ENCODE results near the gene SCUBE3.

- no peak for TF ChIP-seq POLR2A (IDR thresholded peaks at IDR 0.05; ENCODE audit: low read depth)
- TF ChIP-seq, protein P1, sequence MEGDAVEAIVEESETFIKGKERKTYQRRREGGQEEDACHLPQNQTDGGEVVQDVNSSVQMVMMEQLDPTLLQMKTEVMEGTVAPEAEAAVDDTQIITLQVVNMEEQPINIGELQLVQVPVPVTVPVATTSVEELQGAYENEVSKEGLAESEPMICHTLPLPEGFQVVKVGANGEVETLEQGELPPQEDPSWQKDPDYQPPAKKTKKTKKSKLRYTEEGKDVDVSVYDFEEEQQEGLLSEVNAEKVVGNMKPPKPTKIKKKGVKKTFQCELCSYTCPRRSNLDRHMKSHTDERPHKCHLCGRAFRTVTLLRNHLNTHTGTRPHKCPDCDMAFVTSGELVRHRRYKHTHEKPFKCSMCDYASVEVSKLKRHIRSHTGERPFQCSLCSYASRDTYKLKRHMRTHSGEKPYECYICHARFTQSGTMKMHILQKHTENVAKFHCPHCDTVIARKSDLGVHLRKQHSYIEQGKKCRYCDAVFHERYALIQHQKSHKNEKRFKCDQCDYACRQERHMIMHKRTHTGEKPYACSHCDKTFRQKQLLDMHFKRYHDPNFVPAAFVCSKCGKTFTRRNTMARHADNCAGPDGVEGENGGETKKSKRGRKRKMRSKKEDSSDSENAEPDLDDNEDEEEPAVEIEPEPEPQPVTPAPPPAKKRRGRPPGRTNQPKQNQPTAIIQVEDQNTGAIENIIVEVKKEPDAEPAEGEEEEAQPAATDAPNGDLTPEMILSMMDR (IDR thresholded peaks at IDR 0.05): no peak
Observed at GRCh38 chr6:35259948-35260590, 46.3 kb downstream of the SCUBE3 start.

All from esophagus muscularis mucosa (tissue), 3 donors.